Trophoblast cell (in vitro differentiated cells and primary cell): ENCODE measurements around the gene MRPS27.

ENCODE experiments used
- DNase-seq, 2 donors: peaks; one replicate each; pipeline ENCODE4 v3.0.0-alpha.2; 2016
- H2AFZ ChIP-seq: 2 replicates; pipeline ENCODE4 v1.6.1; 2013; ENCODE audit warnings: low read length, moderate library complexity, mild to moderate bottlenecking; ENCODE audit not compliant: insufficient read depth, poor library complexity
- H2AK5ac ChIP-seq: 2 replicates; pipeline ENCODE4 v1.6.1; 2013; ENCODE audit warnings: mild to moderate bottlenecking, low read length
- H2BK120ac ChIP-seq: 2 replicates; pipeline ENCODE4 v1.6.1; 2013; ENCODE audit warnings: low read length, mild to moderate bottlenecking, moderate library complexity; ENCODE audit not compliant: insufficient read depth, poor library complexity
- H2BK12ac ChIP-seq: 2 replicates; pipeline ENCODE4 v1.6.1; 2013; ENCODE audit warnings: mild to moderate bottlenecking, low read length, moderate library complexity
- H2BK5ac ChIP-seq: 2 replicates; pipeline ENCODE4 v1.6.1; 2013; ENCODE audit warnings: low read length, low read depth, moderate library complexity, mild to moderate bottlenecking; ENCODE audit not compliant: poor library complexity
- H3K14ac ChIP-seq: 2 replicates; pipeline ENCODE4 v1.6.1; 2013; ENCODE audit warnings: mild to moderate bottlenecking, low read length
- H3K18ac ChIP-seq: 2 replicates; pipeline ENCODE4 v1.6.1; 2013; ENCODE audit warnings: mild to moderate bottlenecking, low read length
- H3K23ac ChIP-seq: 2 replicates; pipeline ENCODE4 v1.6.1; 2013; ENCODE audit warnings: low read length
- H3K27ac ChIP-seq: 2 replicates; pipeline ENCODE4 v1.5.1; 2013; ENCODE audit warnings: low read depth, mild to moderate bottlenecking, inconsistent platforms, low read length, moderate library complexity
- H3K27me3 ChIP-seq: 2 replicates; pipeline ENCODE4 v1.6.1; 2013; ENCODE audit warnings: inconsistent platforms, mild to moderate bottlenecking, low read length, moderate library complexity; ENCODE audit not compliant: insufficient read depth
- H3K36me3 ChIP-seq, 2 experiments: 1 replicate in 1 of 2; 2 replicates in 1 of 2; pipeline ENCODE4 v1.6.1; 2013; ENCODE audit warnings: low read length in 2 of 2, mild to moderate bottlenecking in 2 of 2, moderate library complexity in 1 of 2; ENCODE audit not compliant: insufficient read depth in 2 of 2, control insufficient read depth in 1 of 2
- H3K4ac ChIP-seq: 2 replicates; pipeline ENCODE4 v1.6.1; 2013; ENCODE audit warnings: low read depth, mild to moderate bottlenecking, low read length, moderate library complexity
- H3K4me1 ChIP-seq, 2 experiments: 1 replicate in 1 of 2; 2 replicates in 1 of 2; pipeline ENCODE4 v1.6.1; 2013; ENCODE audit warnings: low read length in 2 of 2, mild to moderate bottlenecking in 2 of 2, moderate library complexity in 1 of 2; ENCODE audit not compliant: insufficient read depth in 2 of 2, control insufficient read depth in 1 of 2
- H3K4me2 ChIP-seq: 2 replicates; pipeline ENCODE4 v1.6.1; 2013; ENCODE audit warnings: inconsistent platforms, mild to moderate bottlenecking, low read length, moderate library complexity
- H3K4me3 ChIP-seq: 2 replicates; pipeline ENCODE4 v1.5.1; 2013; ENCODE audit warnings: mild to moderate bottlenecking, low read depth, low read length, inconsistent platforms
- H3K79me1 ChIP-seq: one replicate; pipeline ENCODE4 v1.6.1; 2013; ENCODE audit warnings: low read length
- H3K79me2 ChIP-seq: 2 replicates; pipeline ENCODE4 v1.6.1; 2013; ENCODE audit warnings: low read length, mild to moderate bottlenecking; ENCODE audit not compliant: control insufficient read depth, insufficient read depth, poor library complexity
- H3K9ac ChIP-seq: 2 replicates; pipeline ENCODE4 v1.6.1; 2013; ENCODE audit warnings: mild to moderate bottlenecking, low read length
- H3K9me3 ChIP-seq: 2 replicates; pipeline ENCODE4 v1.6.1; 2013; ENCODE audit warnings: low read depth, mild to moderate bottlenecking, control low read depth, inconsistent platforms, low read length; ENCODE audit not compliant: insufficient read depth
- H4K12ac ChIP-seq: 2 replicates; pipeline ENCODE4 v1.6.1; 2013; ENCODE audit warnings: low read depth, mild to moderate bottlenecking, low read length, moderate library complexity
- H4K8ac ChIP-seq: 2 replicates; pipeline ENCODE4 v1.6.1; 2013; ENCODE audit warnings: low read depth, mild to moderate bottlenecking, low read length, moderate library complexity
- H4K91ac ChIP-seq: one replicate; pipeline ENCODE4 v1.6.1; 2013; ENCODE audit warnings: low read depth, mild to moderate bottlenecking, low read length, moderate library complexity
- WGBS: extraction: QIAGEN DNeasy Blood & Tissue Kit; methylation state at CpG from one replicate; pipeline ENCODE4 v1.1.7; 2013; ENCODE audit warnings: missing lambda C conversion rate; ENCODE audit not compliant: insufficient read length, insufficient coverage; ENCODE audit errors: extremely low coverage; 5-methylcytosine and 5-hydroxymethylcytosine counted together

The MRPS27 gene

GRCh38 chr5:72346398-72346797, 26.4 kb upstream of the MRPS27 start:
- Histone ChIP-seq H3K36me3 (peaks cover 3% of the 10 kb centered on the region in 2 experiments), H3K4me3 (no peak overlapping the region), H2AK5ac (no peak overlapping the region), H2BK12ac (peak overlapping the region; percentile 8), H3K18ac (no peak overlapping the region), H3K9me3 (no peaks in the 10 kb centered on the region), H3K27ac (no peak overlapping the region), H3K4me2 (no peak overlapping the region), H2BK5ac (no peak overlapping the region), H3K79me2 (no peaks in the 10 kb centered on the region), H3K4ac (no peak overlapping the region), H4K91ac (no peak overlapping the region), H4K8ac (no peak overlapping the region), H3K14ac (peak overlapping the region; percentile 24), H4K12ac (no peak overlapping the region), H3K9ac (no peak overlapping the region), H3K23ac (no peak overlapping the region), H2BK120ac (peak overlapping the region; percentile 38), H3K27me3 (no peaks in the 10 kb centered on the region), H3K79me1 (peaks cover 8% of the 10 kb centered on the region), H3K4me1 (peaks cover 0 to 4% of the 10 kb centered on the region in 2 experiments), H2AFZ (no peak overlapping the region)
- no CpG with 5 or more reads among the region's 2 CpGs for WGBS
- no peak for DNase-seq

GRCh38 chr5:72338689-72339209, 18.7 kb upstream of the MRPS27 start:
- no peak overlapping the region for H3K4me2 ChIP-seq

GRCh38 chr5:72337159-72337558, 17.1 kb upstream of the MRPS27 start:
- Histone ChIP-seq H3K27ac (peak overlapping the region; percentile 46), H3K14ac (peak overlapping the region; percentile 11), H4K8ac (no peak overlapping the region), H3K4me3 (no peak overlapping the region), H2AFZ (no peak overlapping the region), H2BK120ac (peak overlapping the region; percentile 5), H3K79me1 (peaks cover 8% of the 10 kb centered on the region), H3K4me2 (no peak overlapping the region), H2BK5ac (peak overlapping the region; percentile 61), H3K27me3 (no peaks in the 10 kb centered on the region), H3K4ac (no peak overlapping the region), H4K12ac (no peak overlapping the region), H3K36me3 (no peaks in the 10 kb centered on the region), H2AK5ac (no peak overlapping the region), H3K9me3 (no peaks in the 10 kb centered on the region), H3K4me1 (peaks cover 5 to 7% of the 10 kb centered on the region in 2 experiments), H4K91ac (peak overlapping the region; percentile 75), H3K23ac (no peak overlapping the region), H3K79me2 (no peaks in the 10 kb centered on the region), H2BK12ac (peak overlapping the region; percentile 77), H3K9ac (no peak overlapping the region), H3K18ac (no peak overlapping the region)
- peak; percentile 1 to 77 for DNase-seq
- no CpG with 5 or more reads among the region's 1 CpG for WGBS

More at GRCh38 chr5:72338689-72339209, 18.7 kb upstream of the MRPS27 start:
- H3K18ac ChIP-seq, result no peak overlapping the region
- H3K4me3 ChIP-seq, result no peak overlapping the region
- no peak overlapping the region for H3K9ac ChIP-seq
- no peaks in the 10 kb centered on the region for H3K79me2 ChIP-seq
- no peaks in the 10 kb centered on the region for H3K27me3 ChIP-seq
- no peak overlapping the region for H3K23ac ChIP-seq
- H3K9me3 ChIP-seq, result no peaks in the 10 kb centered on the region
- H2BK12ac ChIP-seq, result peak overlapping the region; percentile 50
- H4K8ac ChIP-seq, result no peak overlapping the region
- peak overlapping the region; percentile 24 for H2BK120ac ChIP-seq
- no peak overlapping the region for H2AFZ ChIP-seq
- no peak overlapping the region for H4K91ac ChIP-seq
- H2BK5ac ChIP-seq, result no peak overlapping the region
- no CpG with 5 or more reads among the region's 4 CpGs for WGBS
- no peak overlapping the region for H3K14ac ChIP-seq
- H3K4me1 ChIP-seq, result peaks cover 5 to 7% of the 10 kb centered on the region in 2 experiments
- no peak for DNase-seq
- H3K27ac ChIP-seq, result no peak overlapping the region
- H4K12ac ChIP-seq, result no peak overlapping the region
- no peak overlapping the region for H2AK5ac ChIP-seq
- H3K36me3 ChIP-seq, result no peaks in the 10 kb centered on the region
- H3K79me1 ChIP-seq, result peaks cover 8% of the 10 kb centered on the region
- H3K4ac ChIP-seq, result no peak overlapping the region

- no peak overlapping the region for H3K4me2 ChIP-seq
- no peak overlapping the region for H2BK120ac ChIP-seq
- no peak overlapping the region for H2BK12ac ChIP-seq
- H3K79me1 ChIP-seq, result no peaks in the 10 kb centered on the region
- H3K27me3 ChIP-seq, result no peaks in the 10 kb centered on the region
- no peak overlapping the region for H3K4ac ChIP-seq
- H3K36me3 ChIP-seq, result peaks cover 7 to 10% of the 10 kb centered on the region in 2 experiments
- no peak overlapping the region for H3K23ac ChIP-seq
- H2AFZ ChIP-seq, result no peak overlapping the region
- H4K91ac ChIP-seq, result no peak overlapping the region
- H3K27ac ChIP-seq, result no peak overlapping the region
- H4K8ac ChIP-seq, result no peak overlapping the region
- no peak overlapping the region for H3K9ac ChIP-seq
- H3K4me1 ChIP-seq, result no peaks in the 10 kb centered on the region
- no peaks in the 10 kb centered on the region for H3K79me2 ChIP-seq
- H4K12ac ChIP-seq, result no peak overlapping the region
- H3K14ac ChIP-seq, result no peak overlapping the region
- no peak for DNase-seq
- H3K4me3 ChIP-seq, result no peak overlapping the region
- no CpG with 5 or more reads among the region's 1 CpG for WGBS
- H3K18ac ChIP-seq, result no peak overlapping the region
- no peaks in the 10 kb centered on the region for H3K9me3 ChIP-seq
- no peak overlapping the region for H2BK5ac ChIP-seq
- H2AK5ac ChIP-seq, result no peak overlapping the region
These were observed 10.7 kb upstream of the MRPS27 start for GRCh38 chr5:72330712-72331111.
